Measurements from ENCODE around the gene DHRS3.
A peak's percentile ranks its signal among the peaks of the same experiment; 100 is the strongest.

Gene DHRS3

GRCh38 chr1:12598974-12599373 lies 19.0 kb downstream of the DHRS3 start:
- DNase-seq (ENCODE audit: low spot score): no peak

DNA sequence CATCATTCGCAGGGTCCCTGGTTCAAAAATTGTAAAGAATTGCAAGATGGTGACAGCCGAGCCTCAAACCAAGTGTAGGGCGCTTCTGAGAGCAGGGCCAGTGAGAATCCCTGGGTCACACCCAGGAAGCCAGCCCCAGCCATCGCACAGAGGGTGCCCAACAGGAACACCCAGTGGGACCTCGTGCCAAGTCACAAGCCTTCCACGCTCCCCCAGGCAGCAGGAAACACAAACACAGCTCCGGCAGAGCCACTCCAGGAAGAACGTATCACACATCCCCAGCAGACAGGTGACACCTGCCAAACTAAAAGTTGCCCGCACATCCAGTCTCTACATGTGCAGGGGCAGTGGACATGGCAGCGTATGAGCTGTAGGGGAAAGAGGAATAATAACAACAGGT lies 20.2 kb downstream of the DHRS3 start:
- DNase-seq (ENCODE audit: low spot score): no peak

GRCh38 chr1:12596007-12596821 lies 21.8 kb downstream of the DHRS3 start:
- DNase-seq (ENCODE audit: low spot score): peak; percentile 54

GRCh38 chr1:12595757-12596006 lies 22.3 kb downstream of the DHRS3 start:
- DNase-seq (ENCODE audit: low spot score): no peak

DNA sequence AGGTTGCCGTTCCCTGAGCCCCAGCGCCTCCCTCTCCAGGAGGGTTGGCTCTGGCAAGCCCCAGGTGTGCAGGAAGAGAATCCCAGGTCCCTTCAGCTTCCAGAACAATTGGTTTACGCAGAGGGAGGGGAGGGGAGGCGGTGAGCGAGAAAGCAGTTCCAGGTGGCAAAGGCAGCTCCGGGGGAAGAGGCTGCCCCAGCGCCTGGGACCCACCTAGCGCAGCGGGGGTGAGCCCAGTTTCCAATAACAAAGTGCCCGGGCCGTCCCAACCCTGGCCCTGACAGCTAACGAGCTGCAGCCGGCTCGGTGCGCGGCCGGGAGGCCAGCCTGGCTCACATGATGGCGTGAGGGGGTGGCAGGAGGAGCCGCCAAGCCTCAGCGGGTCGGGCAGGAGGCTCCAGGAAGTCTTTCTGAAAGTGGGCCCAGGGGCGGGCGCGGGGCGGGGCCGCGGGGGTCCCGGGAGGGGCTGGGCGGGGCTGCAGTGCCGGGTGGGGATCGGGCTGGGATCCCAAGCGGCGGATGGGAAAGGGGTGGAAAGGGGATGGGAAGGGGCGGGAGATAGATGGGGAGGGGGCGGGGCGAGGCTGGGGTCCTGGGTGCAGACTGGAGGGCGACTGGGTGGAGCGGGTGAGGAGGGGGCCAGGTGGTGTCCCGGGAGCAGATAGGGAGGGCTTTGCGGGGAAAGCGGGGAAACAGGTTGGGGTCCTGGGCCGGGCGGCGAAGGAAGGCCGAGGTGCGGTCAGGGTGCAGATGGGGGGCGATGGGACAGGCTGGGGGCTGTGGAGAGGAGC lies 22.8 kb downstream of the DHRS3 start:
- peak; percentile 49 for DNase-seq (ENCODE audit: low spot score)

DNA sequence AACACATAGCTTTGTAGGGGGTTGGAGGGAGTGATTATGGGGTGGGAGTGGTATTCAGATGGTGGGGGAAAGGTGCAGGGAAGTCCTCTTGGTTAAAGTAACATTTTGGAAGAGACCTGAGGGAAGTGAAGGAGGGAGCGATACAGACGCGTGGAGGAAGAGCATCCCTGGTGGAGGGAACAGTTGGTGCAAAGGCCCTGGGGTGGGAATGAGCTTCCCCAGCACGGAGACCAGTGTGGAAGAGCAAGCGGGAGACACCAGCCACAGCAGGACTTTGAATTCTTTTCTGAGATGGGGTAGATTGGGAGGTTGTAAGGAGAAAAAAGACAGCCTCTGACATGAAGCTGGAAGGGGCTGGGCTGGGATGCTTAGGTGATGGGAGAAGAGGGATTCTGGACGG lies 23.5 kb downstream of the DHRS3 start:
- DNase-seq (ENCODE audit: low spot score): no peak

GRCh38 chr1:12593621-12594066 lies 24.4 kb downstream of the DHRS3 start:
- no peak for DNase-seq (ENCODE audit: low spot score)

DNA sequence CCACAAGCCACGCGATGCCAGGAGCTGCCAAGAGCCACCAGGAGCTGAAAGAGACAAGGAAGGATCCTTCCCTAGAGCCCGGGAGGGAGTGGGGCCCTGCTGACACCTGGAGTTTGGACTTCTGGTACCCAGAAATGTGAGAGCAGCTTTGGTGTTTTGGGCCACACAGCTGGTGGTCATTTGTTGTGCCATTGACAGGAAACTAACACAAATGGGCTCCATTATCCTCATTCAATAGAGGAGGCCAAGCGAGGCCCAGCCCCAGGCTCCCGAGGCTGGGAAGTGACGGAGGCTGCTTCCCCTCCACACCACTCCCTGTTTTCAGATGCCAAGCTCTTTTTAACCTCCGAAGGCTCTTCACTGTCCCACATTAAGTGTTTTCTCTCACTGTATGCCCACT lies 25.5 kb downstream of the DHRS3 start:
- no peak for DNase-seq (ENCODE audit: low spot score)

GRCh38 chr1:12591267-12591938 lies 26.6 kb downstream of the DHRS3 start:
- DNase-seq (ENCODE audit: low spot score): no peak

GRCh38 chr1:12588695-12589094 lies 29.3 kb downstream of the DHRS3 start:
- DNase-seq (ENCODE audit: low spot score): no peak

GRCh38 chr1:12587981-12588640 lies 29.9 kb downstream of the DHRS3 start:
- DNase-seq (ENCODE audit: low spot score): no peak

DNA sequence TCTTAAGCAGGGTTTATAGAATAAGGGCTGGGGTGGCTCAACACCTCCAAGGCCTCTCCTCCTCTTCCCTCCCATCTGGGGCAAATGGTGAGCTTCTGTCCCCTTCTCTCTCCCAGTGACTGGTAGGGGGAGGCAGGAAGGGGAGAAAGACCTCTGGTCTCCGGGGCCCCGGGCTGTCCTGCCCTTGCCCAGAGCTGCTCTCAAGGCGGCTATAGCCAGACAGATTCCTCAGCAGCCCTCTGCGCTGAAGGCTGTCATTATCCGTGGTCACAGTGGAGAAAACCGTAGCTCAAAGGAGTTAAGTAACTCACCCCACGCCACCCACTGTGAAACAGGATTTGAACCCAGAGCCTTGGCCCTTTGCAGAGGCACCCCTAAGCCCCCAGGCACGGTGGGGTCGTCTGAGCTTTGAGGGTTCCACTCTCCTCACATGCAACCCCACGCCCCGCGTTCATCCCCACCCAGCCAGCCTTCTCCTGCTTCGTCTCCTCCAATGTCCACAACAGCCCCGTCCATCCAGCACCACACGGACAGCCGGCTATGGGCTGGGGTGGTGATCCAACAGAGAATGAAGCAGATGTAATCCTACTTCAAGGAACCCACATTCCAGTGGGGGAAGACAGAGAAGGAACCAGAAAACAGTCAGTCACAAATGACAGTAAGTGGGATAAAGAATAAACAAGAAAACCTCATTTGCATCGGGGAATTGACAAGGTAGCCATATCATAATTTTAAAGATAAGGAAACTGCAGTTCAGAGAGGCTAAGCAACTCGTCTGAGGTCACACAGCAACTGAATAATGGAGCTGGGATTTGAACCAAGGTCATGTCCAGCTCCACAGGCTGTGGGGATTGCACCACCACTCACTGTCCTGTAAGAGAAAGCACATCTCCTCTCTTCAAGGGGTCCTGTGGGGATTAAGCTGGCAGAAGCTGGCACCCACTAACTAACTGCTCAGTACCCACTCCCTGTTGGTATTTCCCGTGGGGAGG lies 31.8 kb downstream of the DHRS3 start:
- DNase-seq (ENCODE audit: low spot score): no peak

DNA sequence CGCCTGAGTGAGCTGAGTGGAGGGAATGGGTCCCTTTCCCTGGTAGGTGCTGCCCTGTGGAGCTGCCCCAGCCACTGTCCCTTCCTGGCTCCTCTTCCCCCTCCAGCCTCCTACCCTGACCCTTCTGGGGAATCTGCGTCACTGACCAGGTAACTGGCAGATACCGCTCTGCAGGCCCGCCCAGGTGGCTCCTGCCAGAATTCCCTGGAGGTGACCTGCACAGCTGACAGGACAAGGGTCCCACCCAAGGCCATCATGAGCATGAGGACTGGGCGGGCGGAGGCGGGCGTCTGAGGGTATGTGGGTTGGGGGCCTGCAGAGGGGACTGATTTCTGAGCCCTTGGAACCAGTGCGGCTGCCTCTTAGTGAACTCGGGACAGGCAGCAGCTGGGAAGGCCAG lies 32.5 kb downstream of the DHRS3 start:
- DNase-seq (ENCODE audit: low spot score): no peak

DNA sequence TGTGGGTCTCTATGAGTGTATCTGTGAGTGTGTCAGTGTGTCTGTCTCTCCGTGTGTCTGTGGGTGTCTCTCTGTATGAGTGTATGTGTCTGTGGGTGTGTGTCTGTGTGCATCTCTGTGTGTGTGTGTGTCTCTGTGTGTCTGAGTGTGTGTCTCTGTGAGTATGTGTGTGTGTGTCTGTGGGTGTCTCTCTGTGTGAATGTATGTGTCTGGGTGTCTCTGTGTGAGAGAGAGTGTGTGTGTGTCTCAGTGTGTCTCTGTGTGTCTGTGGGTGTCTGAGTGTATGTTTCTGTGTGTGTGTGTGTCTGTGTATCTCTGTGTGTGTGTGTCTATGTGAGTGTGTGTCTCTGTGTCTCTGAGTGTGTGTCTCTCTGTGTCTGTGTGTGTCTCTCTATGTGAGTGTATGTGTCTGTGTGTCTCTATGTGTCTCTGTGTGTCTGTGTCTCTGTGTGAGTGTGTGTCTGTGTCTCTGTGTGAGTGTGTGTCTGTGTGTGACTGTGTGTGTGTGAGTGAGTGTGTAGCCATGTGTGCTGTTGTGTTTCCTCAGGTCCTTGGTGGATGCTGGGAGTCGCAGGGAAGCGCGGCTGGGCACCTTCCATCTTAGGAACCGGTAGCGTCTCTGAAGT lies 33.0 kb downstream of the DHRS3 start:
- no peak for DNase-seq (ENCODE audit: low spot score)

DNA sequence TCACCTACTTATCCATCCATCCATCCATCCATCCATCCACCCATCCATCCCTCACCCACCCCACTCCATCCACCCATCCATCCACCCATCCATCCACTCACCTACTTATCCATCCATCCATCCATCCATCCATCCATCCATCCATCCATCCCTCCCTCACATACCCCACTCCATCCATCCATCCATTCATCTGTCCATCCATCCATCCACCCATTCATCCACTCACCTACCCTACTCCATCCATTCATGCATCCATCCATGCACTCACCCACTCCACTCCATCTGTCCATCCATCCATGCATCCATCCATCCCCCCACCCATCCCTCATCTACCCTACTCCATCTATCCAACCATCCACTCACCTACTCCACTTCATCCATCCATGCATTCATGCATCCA lies 34.5 kb downstream of the DHRS3 start:
- DNase-seq (ENCODE audit: low spot score): no peak

- DNase-seq (ENCODE audit: low spot score): no peak
Measured at GRCh38 chr1:12582649-12583048, 35.4 kb downstream of the DHRS3 start.

DNA sequence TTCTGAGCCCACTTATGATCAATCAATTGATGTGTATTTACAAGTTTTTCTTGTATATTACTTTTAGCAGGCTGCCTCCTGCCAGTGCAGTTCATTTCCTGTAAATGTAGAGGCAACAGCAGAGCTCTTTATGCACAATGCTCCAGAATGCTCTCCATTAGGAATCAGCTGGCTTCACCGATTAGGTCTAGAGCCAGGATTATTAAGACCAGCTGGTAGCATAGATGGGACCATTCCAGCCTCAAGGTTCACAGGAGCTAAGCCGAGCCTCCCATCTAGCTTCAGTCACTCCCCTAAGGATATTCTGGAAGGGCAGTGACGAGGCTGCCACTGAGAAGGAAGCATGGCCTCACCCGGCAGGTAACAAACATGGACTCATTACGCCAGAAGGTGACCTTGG lies 36.8 kb downstream of the DHRS3 start:
- DNase-seq (ENCODE audit: low spot score): no peak

DNA sequence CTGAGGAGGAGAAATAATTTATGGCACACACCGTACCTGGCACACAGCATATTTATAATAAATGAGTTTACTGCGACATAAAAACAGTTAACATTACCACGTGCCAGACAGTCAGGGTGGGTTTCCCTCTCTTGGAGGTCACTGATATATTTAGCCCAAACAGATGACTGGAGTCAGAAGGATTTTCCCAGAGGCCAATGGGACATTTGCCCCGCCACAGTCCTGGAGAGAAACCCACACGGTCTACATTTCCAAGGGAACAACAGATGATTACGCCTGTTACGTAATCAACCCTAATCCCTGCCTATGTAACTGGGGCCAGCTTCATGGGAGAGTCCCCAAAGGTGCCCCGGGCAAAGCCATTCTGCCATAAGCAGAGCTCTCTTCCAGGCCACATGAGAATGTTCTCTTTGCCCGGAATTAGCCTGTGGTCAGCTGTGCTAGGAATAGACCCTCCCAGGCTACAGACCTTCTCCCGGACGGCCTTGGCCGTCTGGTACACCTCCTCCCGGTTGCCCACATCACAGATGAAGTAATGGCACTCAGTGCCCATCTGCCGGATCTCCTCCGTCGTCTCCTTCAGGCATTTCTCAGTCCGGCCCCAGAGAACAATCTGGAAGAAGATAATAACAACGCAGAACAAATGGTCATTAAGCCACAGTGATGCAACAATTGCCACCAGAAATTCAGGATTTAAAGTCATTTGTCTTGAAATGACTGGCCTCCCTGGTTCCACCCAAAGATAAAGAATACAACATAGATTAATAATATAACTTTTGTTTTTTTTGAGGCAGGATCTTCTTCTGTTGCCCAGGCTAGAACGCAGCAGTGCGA lies 37.7 kb downstream of the DHRS3 start:
- DNase-seq (ENCODE audit: low spot score): no peak

- DNase-seq (ENCODE audit: low spot score): no peak
Measured at GRCh38 chr1:12578860-12579422, 39.1 kb downstream of the DHRS3 start.

DNA sequence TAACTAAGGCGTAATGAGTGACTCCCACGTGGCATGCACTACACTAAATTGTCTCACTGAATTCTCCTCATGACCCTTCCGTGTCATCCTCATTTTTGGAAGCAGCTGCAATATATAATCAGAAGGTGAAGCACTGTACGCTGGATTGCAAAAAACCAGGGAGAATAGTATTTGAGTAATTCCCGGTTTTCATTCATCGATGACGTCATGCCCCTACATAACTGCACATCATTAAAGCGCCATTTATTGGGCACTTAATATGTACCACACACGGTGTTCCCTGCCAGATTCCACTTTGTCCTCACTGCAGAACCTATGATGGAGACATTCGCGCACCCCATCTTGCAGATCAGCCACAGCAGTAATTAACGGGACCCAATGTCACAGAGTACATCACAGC lies 41.0 kb downstream of the DHRS3 start:
- no peak for DNase-seq (ENCODE audit: low spot score)

All from putamen (tissue), 1 donor.